Mammary epithelial cell (primary cell): Measurements from ENCODE around the gene PPFIA2.

Experiments
- EZH2 ChIP-seq: IDR thresholded peaks from 2 replicates; pipeline ENCODE4 v1.6.1; 2012; ENCODE audit warnings: low read length, inconsistent platforms, borderline replicate concordance
- TF ChIP-seq, protein P1 (sequence below), 2 donors: IDR thresholded peaks in 1 of 2; conservative IDR thresholded peaks in 1 of 2; 2 replicates each; pipeline ENCODE4 v1.5.1; 2011 to 2012; ENCODE audit warnings: inconsistent platforms in 2 of 2, low read length in 2 of 2, mild to moderate bottlenecking in 2 of 2, control low read depth in 1 of 2, low read depth in 1 of 2; ENCODE audit not compliant: insufficient read depth in 1 of 2; ENCODE audit errors: extremely low read depth in 1 of 2

DNA sequence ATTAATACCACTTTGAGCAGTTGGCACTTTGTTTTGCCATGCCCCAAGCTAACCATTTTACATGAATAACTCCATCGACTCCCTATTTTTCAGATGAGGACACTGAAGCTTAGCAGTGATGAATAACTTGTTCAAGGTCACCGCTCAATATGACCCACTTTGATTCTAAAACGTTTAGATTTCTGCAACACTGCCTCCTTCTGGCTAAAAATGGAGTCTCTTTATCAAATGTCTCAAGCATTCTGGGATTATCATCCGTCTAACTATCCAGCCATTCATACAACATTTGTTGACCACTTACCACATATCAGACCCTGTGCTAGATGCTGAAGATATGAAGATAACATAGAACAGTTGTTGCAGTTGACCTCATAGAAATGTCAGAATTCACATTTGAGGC lies 298.0 kb downstream of the PPFIA2 start:
- TF ChIP-seq, protein P1, sequence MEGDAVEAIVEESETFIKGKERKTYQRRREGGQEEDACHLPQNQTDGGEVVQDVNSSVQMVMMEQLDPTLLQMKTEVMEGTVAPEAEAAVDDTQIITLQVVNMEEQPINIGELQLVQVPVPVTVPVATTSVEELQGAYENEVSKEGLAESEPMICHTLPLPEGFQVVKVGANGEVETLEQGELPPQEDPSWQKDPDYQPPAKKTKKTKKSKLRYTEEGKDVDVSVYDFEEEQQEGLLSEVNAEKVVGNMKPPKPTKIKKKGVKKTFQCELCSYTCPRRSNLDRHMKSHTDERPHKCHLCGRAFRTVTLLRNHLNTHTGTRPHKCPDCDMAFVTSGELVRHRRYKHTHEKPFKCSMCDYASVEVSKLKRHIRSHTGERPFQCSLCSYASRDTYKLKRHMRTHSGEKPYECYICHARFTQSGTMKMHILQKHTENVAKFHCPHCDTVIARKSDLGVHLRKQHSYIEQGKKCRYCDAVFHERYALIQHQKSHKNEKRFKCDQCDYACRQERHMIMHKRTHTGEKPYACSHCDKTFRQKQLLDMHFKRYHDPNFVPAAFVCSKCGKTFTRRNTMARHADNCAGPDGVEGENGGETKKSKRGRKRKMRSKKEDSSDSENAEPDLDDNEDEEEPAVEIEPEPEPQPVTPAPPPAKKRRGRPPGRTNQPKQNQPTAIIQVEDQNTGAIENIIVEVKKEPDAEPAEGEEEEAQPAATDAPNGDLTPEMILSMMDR (conservative IDR thresholded peaks at IDR 0.05 in 1 of 2, IDR thresholded peaks at IDR 0.05 in 1 of 2; ENCODE audit: extremely low read depth in 1 of 2, insufficient read depth in 1 of 2, low read depth in 1 of 2, low read length in 2 of 2): peak in 1 of 2 donors; percentile 3
- no peak for TF ChIP-seq EZH2
